ENCODE measurements around the gene RPL32.

The RPL32 gene

DNA sequence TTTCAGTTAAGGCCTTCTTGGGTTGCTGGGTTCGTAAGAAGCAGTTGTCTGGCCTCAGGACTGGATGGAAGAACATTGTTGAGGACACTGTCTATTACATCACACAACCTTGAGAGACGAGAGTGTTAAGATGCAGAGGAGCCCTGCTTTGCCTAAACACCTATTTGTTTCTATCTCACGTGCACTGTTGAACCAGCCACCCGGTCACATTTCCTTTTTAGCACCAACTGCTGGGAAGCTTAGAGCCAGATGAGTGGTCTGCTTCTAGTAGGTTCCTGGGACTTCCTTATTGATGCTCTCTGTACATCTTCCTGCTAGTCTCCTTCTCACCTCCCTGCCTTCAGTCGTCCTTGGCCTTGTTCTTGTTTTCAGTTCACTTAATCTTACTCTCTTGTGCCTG is 22.6 kb downstream of the RPL32 start:
- Histone ChIP-seq H3K4me1 (ENCODE audit: control insufficient read depth, insufficient read depth, low read length) (no peaks in the 10 kb centered on the region), H3K4me3 (ENCODE audit: low read depth, low read length) (no peak overlapping the region), H3K27ac (ENCODE audit: extremely low read depth, low read depth, low read length) (no peak overlapping the region), H3K9me3 (ENCODE audit: control insufficient read depth, insufficient read depth, low read depth, low read length) (no peaks in the 10 kb centered on the region), H3K36me3 (ENCODE audit: control insufficient read depth in 2 of 2, insufficient read depth in 1 of 2, low read length in 2 of 2) (peaks cover 0 to 70% of the 10 kb centered on the region in 2 experiments; a peak in 2 of 3 replicates)
- TF ChIP-seq KLF1 (tag by site-specific recombination; IDR thresholded peaks at IDR 0.05) (no peak), YY1 (tag by site-specific recombination; IDR thresholded peaks at IDR 0.05) (no peak), ZNF391 (tag by site-specific recombination; IDR thresholded peaks at IDR 0.05; ENCODE audit: borderline replicate concordance, low read depth) (no peak), ZNF623 (tag by site-specific recombination; IDR thresholded peaks at IDR 0.05) (no peak), ZSCAN30 (tag by site-specific recombination; IDR thresholded peaks at IDR 0.05) (no peak), WT1 (tag by site-specific recombination; IDR thresholded peaks at IDR 0.05) (no peak)
- TF ChIP-seq, protein P1, sequence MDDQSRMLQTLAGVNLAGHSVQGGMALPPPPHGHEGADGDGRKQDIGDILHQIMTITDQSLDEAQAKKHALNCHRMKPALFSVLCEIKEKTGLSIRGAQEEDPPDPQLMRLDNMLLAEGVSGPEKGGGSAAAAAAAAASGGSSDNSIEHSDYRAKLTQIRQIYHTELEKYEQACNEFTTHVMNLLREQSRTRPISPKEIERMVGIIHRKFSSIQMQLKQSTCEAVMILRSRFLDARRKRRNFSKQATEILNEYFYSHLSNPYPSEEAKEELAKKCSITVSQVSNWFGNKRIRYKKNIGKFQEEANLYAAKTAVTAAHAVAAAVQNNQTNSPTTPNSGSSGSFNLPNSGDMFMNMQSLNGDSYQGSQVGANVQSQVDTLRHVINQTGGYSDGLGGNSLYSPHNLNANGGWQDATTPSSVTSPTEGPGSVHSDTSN (CRISPR knock-in tag; IDR thresholded peaks at IDR 0.05), result no peak
- TF ChIP-seq, protein P2, sequence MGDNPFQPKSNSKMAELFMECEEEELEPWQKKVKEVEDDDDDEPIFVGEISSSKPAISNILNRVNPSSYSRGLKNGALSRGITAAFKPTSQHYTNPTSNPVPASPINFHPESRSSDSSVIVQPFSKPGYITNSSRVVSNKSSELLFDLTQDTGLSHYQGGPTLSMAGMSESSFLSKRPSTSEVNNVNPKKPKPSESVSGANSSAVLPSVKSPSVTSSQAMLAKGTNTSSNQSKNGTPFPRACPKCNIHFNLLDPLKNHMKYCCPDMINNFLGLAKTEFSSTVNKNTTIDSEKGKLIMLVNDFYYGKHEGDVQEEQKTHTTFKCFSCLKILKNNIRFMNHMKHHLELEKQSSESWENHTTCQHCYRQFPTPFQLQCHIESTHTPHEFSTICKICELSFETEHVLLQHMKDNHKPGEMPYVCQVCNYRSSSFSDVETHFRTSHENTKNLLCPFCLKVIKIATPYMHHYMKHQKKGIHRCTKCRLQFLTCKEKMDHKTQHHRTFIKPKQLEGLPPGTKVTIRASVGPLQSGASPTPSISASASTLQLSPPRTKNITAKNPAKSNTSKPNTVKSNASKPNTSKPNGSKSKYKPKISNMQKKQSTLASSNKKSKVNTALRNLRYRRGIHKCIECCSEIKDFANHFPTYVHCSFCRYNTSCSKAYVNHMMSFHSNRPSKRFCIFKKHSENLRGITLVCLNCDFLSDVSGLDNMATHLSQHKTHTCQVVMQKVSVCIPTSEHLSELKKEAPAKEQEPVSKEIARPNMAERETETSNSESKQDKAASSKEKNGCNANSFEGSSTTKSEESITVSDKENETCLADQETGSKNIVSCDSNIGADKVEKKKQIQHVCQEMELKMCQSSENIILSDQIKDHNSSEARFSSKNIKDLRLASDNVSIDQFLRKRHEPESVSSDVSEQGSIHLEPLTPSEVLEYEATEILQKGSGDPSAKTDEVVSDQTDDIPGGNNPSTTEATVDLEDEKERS (tag by site-specific recombination; IDR thresholded peaks at IDR 0.05), result no peak
- TF ChIP-seq, protein P3, sequence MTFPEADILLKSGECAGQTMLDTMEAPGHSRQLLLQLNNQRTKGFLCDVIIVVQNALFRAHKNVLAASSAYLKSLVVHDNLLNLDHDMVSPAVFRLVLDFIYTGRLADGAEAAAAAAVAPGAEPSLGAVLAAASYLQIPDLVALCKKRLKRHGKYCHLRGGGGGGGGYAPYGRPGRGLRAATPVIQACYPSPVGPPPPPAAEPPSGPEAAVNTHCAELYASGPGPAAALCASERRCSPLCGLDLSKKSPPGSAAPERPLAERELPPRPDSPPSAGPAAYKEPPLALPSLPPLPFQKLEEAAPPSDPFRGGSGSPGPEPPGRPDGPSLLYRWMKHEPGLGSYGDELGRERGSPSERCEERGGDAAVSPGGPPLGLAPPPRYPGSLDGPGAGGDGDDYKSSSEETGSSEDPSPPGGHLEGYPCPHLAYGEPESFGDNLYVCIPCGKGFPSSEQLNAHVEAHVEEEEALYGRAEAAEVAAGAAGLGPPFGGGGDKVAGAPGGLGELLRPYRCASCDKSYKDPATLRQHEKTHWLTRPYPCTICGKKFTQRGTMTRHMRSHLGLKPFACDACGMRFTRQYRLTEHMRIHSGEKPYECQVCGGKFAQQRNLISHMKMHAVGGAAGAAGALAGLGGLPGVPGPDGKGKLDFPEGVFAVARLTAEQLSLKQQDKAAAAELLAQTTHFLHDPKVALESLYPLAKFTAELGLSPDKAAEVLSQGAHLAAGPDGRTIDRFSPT (tag by site-specific recombination; IDR thresholded peaks at IDR 0.05), result no peak
- CTCF ChIA-PET, result interaction anchor here (0.8 to 1.2 kb wide), 3 partner anchors 10 to 110 kb away, joined by 3 to 4 read pairs (median 3); no protein-coding TSS in a partner anchor
- POLR2A ChIA-PET, result no interaction called here

DNA sequence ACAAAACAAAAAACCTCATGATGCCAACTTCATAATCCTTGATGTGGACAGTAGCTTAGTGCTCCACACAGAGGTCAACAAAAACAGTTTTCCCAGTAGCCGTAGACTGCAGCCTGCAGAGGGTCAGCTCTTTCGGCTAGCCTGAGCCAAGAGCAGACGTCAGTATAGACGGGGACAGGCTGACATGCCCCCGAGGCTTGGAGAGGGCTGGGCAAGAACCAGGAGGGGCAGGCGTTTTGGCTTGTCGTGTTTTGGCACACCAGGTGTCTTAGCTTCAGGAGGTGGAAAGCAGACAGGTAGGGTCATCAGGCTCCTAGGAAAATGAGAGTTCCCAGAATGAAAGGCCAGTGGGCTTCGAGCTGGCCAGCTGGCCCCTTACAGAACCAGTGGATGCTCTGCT is 23.1 kb downstream of the RPL32 start:
- POLR2A ChIA-PET, result no interaction called here
- Histone ChIP-seq H3K27ac (ENCODE audit: extremely low read depth, low read depth, low read length) (no peak overlapping the region), H3K4me1 (ENCODE audit: control insufficient read depth, insufficient read depth, low read length) (no peaks in the 10 kb centered on the region), H3K36me3 (ENCODE audit: control insufficient read depth in 2 of 2, insufficient read depth in 1 of 2, low read length in 2 of 2) (peaks cover 0 to 75% of the 10 kb centered on the region in 2 experiments; a peak in 2 of 3 replicates), H3K4me3 (ENCODE audit: low read depth, low read length) (no peak overlapping the region), H3K9me3 (ENCODE audit: control insufficient read depth, insufficient read depth, low read depth, low read length) (no peaks in the 10 kb centered on the region)
- no peak for TF ChIP-seq ZNF184 (tag by site-specific recombination; IDR thresholded peaks at IDR 0.05)
- TF ChIP-seq ZNF830 (tag by site-specific recombination; IDR thresholded peaks at IDR 0.05; ENCODE audit: low read depth), result no peak
- no peak for TF ChIP-seq ZNF335 (tag by site-specific recombination; conservative IDR thresholded peaks at IDR 0.05)
- TF ChIP-seq, protein P3 (tag by site-specific recombination; IDR thresholded peaks at IDR 0.05), result no peak
- TF ChIP-seq ZNF610 (tag by site-specific recombination; IDR thresholded peaks at IDR 0.05; ENCODE audit: borderline replicate concordance), result no peak
- no peak for TF ChIP-seq BCL11A (tag by site-specific recombination; IDR thresholded peaks at IDR 0.05; ENCODE audit: low read depth)
- no peak for TF ChIP-seq ZNF404 (tag by site-specific recombination; IDR thresholded peaks at IDR 0.05)
- TF ChIP-seq, protein P4, sequence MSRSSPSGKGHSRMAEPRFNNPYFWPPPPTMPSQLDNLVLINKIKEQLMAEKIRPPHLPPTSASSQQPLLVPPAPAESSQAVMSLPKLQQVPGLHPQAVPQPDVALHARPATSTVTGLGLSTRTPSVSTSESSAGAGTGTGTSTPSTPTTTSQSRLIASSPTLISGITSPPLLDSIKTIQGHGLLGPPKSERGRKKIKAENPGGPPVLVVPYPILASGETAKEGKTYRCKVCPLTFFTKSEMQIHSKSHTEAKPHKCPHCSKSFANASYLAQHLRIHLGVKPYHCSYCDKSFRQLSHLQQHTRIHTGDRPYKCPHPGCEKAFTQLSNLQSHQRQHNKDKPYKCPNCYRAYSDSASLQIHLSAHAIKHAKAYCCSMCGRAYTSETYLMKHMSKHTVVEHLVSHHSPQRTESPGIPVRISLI (tag by site-specific recombination; IDR thresholded peaks at IDR 0.05), result no peak
- no peak for TF ChIP-seq ZNF174 (tag by site-specific recombination; IDR thresholded peaks at IDR 0.05)
- no peak for TF ChIP-seq ZNF10 (tag by site-specific recombination; IDR thresholded peaks at IDR 0.05)
- TF ChIP-seq SALL2 (tag by site-specific recombination; IDR thresholded peaks at IDR 0.05; ENCODE audit: borderline replicate concordance), result no peak
- no peak for TF ChIP-seq ZNF133 (tag by site-specific recombination; IDR thresholded peaks at IDR 0.05)
- no peak for TF ChIP-seq ZSCAN16 (tag by site-specific recombination; IDR thresholded peaks at IDR 0.05)
- no peak for TF ChIP-seq ZNF350 (tag by site-specific recombination; IDR thresholded peaks at IDR 0.05)
- TF ChIP-seq ZFP37 (tag by site-specific recombination; IDR thresholded peaks at IDR 0.05), result no peak
- no peak for TF ChIP-seq ZNF324 (tag by site-specific recombination; IDR thresholded peaks at IDR 0.05)
- no peak for TF ChIP-seq ZEB2 (tag by site-specific recombination; IDR thresholded peaks at IDR 0.05)
- no peak for TF ChIP-seq ZNF391 (tag by site-specific recombination; IDR thresholded peaks at IDR 0.05; ENCODE audit: borderline replicate concordance, low read depth)
- no peak for TF ChIP-seq ZNF223 (tag by site-specific recombination; IDR thresholded peaks at IDR 0.05)
- TF ChIP-seq ZNF140 (tag by site-specific recombination; IDR thresholded peaks at IDR 0.05), result no peak
- CTCF ChIA-PET, result interaction anchor here (0.8 to 1.2 kb wide), 2 partner anchors 11 to 110 kb away, joined by 3 read pairs; no protein-coding TSS in a partner anchor
